ENCODE measurements around the gene WWTR1. TPM values are rescaled to one million over a fixed set of nuclear protein-coding genes. Genes with fewer than 3 reads are reported as not detected.

Gene WWTR1
- total RNA-seq, 1 experiment from 2014 or later: 24.4 TPM

- H3K56ac ChIP-seq (ENCODE audit: insufficient read length, low read depth, low read length): no peak overlapping the region
- no peak for TF ChIP-seq CTCF (conservative IDR thresholded peaks at IDR 0.05)
- no peak overlapping the region for H2BK15ac ChIP-seq (ENCODE audit: low read depth, low read length)
- WGBS (ENCODE audit: extremely low coverage, insufficient read length, low lambda C conversion rate): 100% methylated on average over 3 of the region's 4 CpGs
- no peak overlapping the region for H2BK20ac ChIP-seq (ENCODE audit: low read depth, low read length, poor library complexity, severe bottlenecking)
- no peaks in the 10 kb centered on the region for H3K23me2 ChIP-seq (ENCODE audit: insufficient read length, low read depth, low read length, poor library complexity, severe bottlenecking)
- H4K5ac ChIP-seq (ENCODE audit: insufficient read length, low read depth, low read length): no peak overlapping the region
- no peak overlapping the region for H3K9ac ChIP-seq (ENCODE audit: extremely low read depth, insufficient read length, low read length)
- Mint-ChIP-seq H3K36me3 (ENCODE audit: insufficient read depth in 1 of 3, low read depth in 3 of 3) (peaks cover 2 to 13% (median 7%) of the 10 kb centered on the region in 3 experiments; a peak in 4 of 7 replicates), H3K4me1 (peaks cover 21 to 25% of the 10 kb centered on the region in 2 experiments), H3K4me3 (no peak overlapping the region), H3K9me3 (no peaks in the 10 kb centered on the region; a peak in 1 of 5 replicates), H3K27ac (no peak overlapping the region; a peak in 1 of 7 replicates), H3K27me3 (ENCODE audit: low read depth) (no peaks in the 10 kb centered on the region)
- no peak overlapping the region for H4K91ac ChIP-seq (ENCODE audit: insufficient read length, low read depth, low read length)
- H2BK12ac ChIP-seq (ENCODE audit: insufficient read length, low read depth, low read length): no peak overlapping the region
- H3T11ph ChIP-seq (ENCODE audit: low read length): no peak overlapping the region
- H3K79me2 ChIP-seq (ENCODE audit: insufficient read depth, low read length): peaks cover 4% of the 10 kb centered on the region; the same call in 1 of the 2 replicates
- H3K9me3 ChIP-seq (ENCODE audit: control insufficient read depth, low read depth, low read length): no peaks in the 10 kb centered on the region
- H3K27ac ChIP-seq (ENCODE audit: insufficient read length, low read depth, low read length): no peak overlapping the region
- no peak for DNase-seq
- no peak overlapping the region for H2AFZ ChIP-seq (ENCODE audit: low read length)
- H4K20me1 ChIP-seq (ENCODE audit: control insufficient read depth, insufficient read depth, insufficient read length): no peaks in the 10 kb centered on the region
- no peaks in the 10 kb centered on the region for H3K27me3 ChIP-seq (ENCODE audit: insufficient read depth, low read length)
- no peak overlapping the region for H4K8ac ChIP-seq (replicated peaks; ENCODE audit: insufficient read length, low read depth, low read length)
- no peak overlapping the region for H3K23ac ChIP-seq (ENCODE audit: insufficient read length, low read depth, low read length)
- H3K4me2 ChIP-seq (ENCODE audit: insufficient read depth, insufficient read length, low read length): no peak overlapping the region
- no peak overlapping the region for H3K18ac ChIP-seq (ENCODE audit: insufficient read length, low read depth, low read length)
- no peaks in the 10 kb centered on the region; the same call in 1 of the 2 replicates for H3K4me1 ChIP-seq (ENCODE audit: insufficient read depth, low read length)
- H2AK5ac ChIP-seq (ENCODE audit: insufficient read length, low read length): no peak overlapping the region
- H2BK120ac ChIP-seq (ENCODE audit: low read depth, low read length, poor library complexity, severe bottlenecking): no peak overlapping the region
- peaks cover 3% of the 10 kb centered on the region for H3K79me1 ChIP-seq (ENCODE audit: insufficient read depth, low read depth, low read length, poor library complexity, severe bottlenecking)
- no peak overlapping the region for H3K4ac ChIP-seq (ENCODE audit: low read depth, low read length)
- H3K14ac ChIP-seq (ENCODE audit: insufficient read depth, low read length): no peak overlapping the region
- no peak overlapping the region for H2BK5ac ChIP-seq (ENCODE audit: insufficient read length, low read length)
These were observed 22.4 kb downstream of the WWTR1 start for GRCh38 chr3:149635396-149635795.
